Peyer's patch (tissue), 4 donors: Measurements from ENCODE around the gene UBE2F.

Experiments used
- CTCF ChIP-seq, 6 experiments: fragments of 450-650 bp in 4 of 6; fragments of 200-600 bp in 2 of 6; sonication (generic) in 1 of 6; IDR thresholded peaks; one replicate each; pipeline ENCODE4 v1.5.1; 2017 to 2019; ENCODE audit warnings: antibody characterized with exemption in 6 of 6, mild to moderate bottlenecking in 3 of 6, moderate library complexity in 1 of 6
- POLR2A ChIP-seq, 2 donors: fragments of 450-650 bp; IDR thresholded peaks; one replicate each; pipeline ENCODE4 v1.5.1; 2017; ENCODE audit warnings: antibody characterized with exemption in 2 of 2, mild to moderate bottlenecking in 2 of 2, moderate library complexity in 2 of 2

GRCh38 chr2:238090887-238091286, 124.1 kb downstream of the UBE2F start:
- no peak for TF ChIP-seq CTCF (IDR thresholded peaks at IDR 0.05)
- no peak for TF ChIP-seq POLR2A (IDR thresholded peaks at IDR 0.05)
